BE2C (cell line): ENCODE data around the gene IFT52.
A peak's percentile ranks its signal among the peaks of the same experiment; 100 is the strongest.

Source experiments
- DNase-seq: peaks from one replicate; pipeline ENCODE4 v3.0.0-alpha.2; 2020
- H3K27me3 ChIP-seq: fragments of 250-450 bp; sonication (Bioruptor Pico); 2 replicates; pipeline ENCODE4 v1.5.1; 2020; ENCODE audit warnings: mild to moderate bottlenecking
- H3K36me3 ChIP-seq: fragments of 250-450 bp; sonication (Bioruptor Pico); 2 replicates; pipeline ENCODE4 v1.5.1; 2020; ENCODE audit warnings: mild to moderate bottlenecking
- H3K4me1 ChIP-seq: fragments of 250-450 bp; sonication (Bioruptor Pico); 2 replicates; pipeline ENCODE4 v1.5.1; 2020
- H3K4me3 ChIP-seq: 2 replicates; pipeline ENCODE4 v1.5.1; 2011; ENCODE audit warnings: low read depth, low read length
- H3K9me3 ChIP-seq: fragments of 250-450 bp; sonication (Bioruptor Pico); 2 replicates; pipeline ENCODE4 v1.5.1; 2020
- CTCF ChIP-seq: IDR thresholded peaks from 2 replicates; pipeline ENCODE4 v1.5.1; 2012; ENCODE audit warnings: mild to moderate bottlenecking, low read depth, low read length

The IFT52 gene

DNA sequence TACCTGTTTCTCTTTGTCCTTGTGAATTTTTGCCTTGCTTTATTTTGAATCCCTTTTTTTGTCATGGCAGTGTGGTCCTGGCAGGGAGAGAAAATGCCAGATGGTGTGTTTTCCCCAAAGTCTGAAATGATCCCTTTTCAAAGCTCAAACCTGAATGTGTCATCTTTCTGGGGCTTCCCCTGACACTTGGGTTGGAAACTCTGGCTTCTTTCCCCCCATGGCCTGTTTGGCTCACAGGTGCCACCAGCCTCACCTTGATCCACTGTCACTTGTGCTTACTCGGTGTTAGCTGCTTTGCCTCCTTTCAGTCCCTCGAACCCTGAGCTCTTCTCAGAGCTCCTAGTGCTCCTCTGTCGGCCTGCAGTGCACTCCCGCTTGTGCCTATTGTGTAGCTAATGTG, 98.4 kb downstream of the IFT52 start:
- no peak for TF ChIP-seq CTCF
- no peak for DNase-seq
- H3K9me3 ChIP-seq: no peaks in the 10 kb centered on the region
- no peaks in the 10 kb centered on the region for H3K4me1 ChIP-seq
- H3K36me3 ChIP-seq: peaks cover 22% of the 10 kb centered on the region
- H3K4me3 ChIP-seq: no peak overlapping the region
- H3K27me3 ChIP-seq: no peaks in the 10 kb centered on the region

DNA sequence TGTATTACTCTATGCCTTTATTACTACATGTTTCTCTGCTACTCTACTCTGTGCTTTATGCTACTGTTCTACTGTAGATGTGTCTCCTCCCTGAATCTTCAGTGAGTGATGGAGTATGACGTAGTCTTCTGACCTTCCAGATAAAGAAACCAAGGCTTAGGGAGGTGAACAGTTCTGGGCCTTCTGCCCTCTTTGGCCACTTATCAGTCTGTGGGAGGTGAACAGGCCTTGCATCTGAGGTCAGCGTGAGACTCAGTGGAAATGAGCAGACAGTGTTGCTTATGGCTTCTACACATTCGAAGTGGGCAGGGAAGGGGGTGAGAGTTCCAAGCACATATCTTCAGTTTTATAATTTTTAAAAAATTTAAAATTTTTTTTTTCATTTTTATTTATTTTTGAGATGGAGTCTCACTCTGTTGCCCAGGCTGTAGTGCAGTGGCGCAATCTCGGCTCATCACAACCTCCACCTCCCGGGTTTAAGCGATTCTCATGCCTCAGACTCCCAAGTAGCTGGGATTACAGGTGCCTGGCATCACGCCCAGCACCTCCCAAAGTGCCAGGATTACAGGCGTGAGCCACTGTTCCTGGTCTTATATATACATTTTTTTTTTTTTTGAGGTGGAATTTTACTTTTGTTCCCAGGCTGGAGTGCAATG, 100.3 kb downstream of the IFT52 start:
- H3K9me3 ChIP-seq: no peaks in the 10 kb centered on the region
- H3K36me3 ChIP-seq: peaks cover 17% of the 10 kb centered on the region

DNA sequence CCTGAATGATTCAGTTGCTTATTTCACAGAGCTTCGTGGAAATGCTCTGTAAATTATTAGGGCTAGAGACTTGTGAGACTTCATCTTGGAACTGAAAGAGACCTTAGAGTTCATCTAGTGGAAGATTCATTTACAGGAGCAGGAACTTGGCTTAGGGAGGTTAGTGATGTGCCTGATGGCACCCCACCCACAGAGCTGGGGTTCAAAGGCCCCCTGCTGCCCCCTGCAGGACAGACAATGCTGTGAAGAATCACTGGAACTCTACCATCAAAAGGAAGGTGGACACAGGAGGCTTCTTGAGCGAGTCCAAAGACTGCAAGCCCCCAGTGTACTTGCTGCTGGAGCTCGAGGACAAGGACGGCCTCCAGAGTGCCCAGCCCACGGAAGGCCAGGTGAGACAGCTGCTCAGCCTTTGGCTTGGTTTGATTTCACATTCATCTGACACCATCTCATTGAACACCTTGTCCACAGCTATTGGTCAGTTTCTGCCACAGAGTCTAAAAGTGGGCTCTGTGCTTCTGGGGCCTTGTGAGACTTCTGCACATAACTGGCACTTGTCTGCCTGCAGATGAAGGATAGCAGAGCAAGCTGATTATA, 101.3 kb downstream of the IFT52 start:
- TF ChIP-seq CTCF: peak; percentile 80
- DNase-seq: peak; percentile 77

More for the DNA sequence above, 100.3 kb downstream of the IFT52 start:
- no peak for TF ChIP-seq CTCF
- H3K27me3 ChIP-seq: no peaks in the 10 kb centered on the region
- H3K4me1 ChIP-seq: no peaks in the 10 kb centered on the region
- no peak for DNase-seq
- H3K4me3 ChIP-seq: no peak overlapping the region

GRCh38 chr20:43694763-43695162, 104.0 kb downstream of the IFT52 start:
- Histone ChIP-seq H3K27me3 (no peaks in the 10 kb centered on the region), H3K4me1 (no peaks in the 10 kb centered on the region), H3K36me3 (peaks cover 10% of the 10 kb centered on the region), H3K9me3 (no peaks in the 10 kb centered on the region), H3K4me3 (no peak overlapping the region)
- no peak for TF ChIP-seq CTCF
- no peak for DNase-seq

More for the DNA sequence above, 101.3 kb downstream of the IFT52 start:
- H3K4me1 ChIP-seq: no peaks in the 10 kb centered on the region
- H3K4me3 ChIP-seq: no peak overlapping the region
- no peaks in the 10 kb centered on the region for H3K27me3 ChIP-seq
- peaks cover 17% of the 10 kb centered on the region for H3K36me3 ChIP-seq
- H3K9me3 ChIP-seq: no peaks in the 10 kb centered on the region

DNA sequence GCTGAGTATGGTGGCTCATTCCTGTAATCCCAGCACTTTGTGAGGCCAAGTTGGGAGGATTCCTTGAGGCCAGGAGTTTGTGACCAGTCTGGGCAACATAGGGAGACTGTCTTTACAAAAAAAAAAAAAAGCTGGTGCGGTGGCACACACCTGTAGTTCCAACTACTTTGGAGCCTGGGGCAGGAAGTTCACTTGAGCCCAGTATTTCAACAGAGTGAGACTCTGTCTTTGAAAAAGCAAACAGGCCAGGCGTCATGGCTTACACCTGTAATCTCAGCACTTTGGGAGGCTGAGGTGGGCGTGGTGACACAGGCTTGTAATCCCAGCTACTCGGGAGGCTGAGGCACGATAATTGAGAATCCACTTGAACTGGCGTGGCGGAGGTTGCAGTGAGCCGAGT, 104.8 kb downstream of the IFT52 start:
- Histone ChIP-seq H3K27me3 (no peaks in the 10 kb centered on the region), H3K9me3 (no peaks in the 10 kb centered on the region), H3K4me3 (no peak overlapping the region), H3K36me3 (peaks cover 18% of the 10 kb centered on the region), H3K4me1 (no peaks in the 10 kb centered on the region)
- no peak for DNase-seq
- TF ChIP-seq CTCF: no peak
